NB4 (cell line): Measurements from ENCODE around the gene AIP.

Source experiments
- DNase-seq: peaks from one replicate; pipeline ENCODE4 v3.0.0; 2010; ENCODE audit warnings: low read depth
- H3K4me3 ChIP-seq: one replicate; pipeline ENCODE4 v1.5.1; 2011; ENCODE audit warnings: mild to moderate bottlenecking, low read depth, low read length, moderate library complexity
- CTCF ChIP-seq: IDR thresholded peaks from one replicate; pipeline ENCODE4 v1.5.1; 2012; ENCODE audit warnings: low read depth, low read length
- MAX ChIP-seq: IDR thresholded peaks from 2 replicates; pipeline ENCODE4 v1.6.1; 2011; ENCODE audit warnings: low read depth, low read length
- MYC ChIP-seq: IDR thresholded peaks from 2 replicates; pipeline ENCODE4 v1.6.1; 2011; ENCODE audit warnings: low read depth, low read length
- POLR2A ChIP-seq: IDR thresholded peaks from 2 replicates; pipeline ENCODE4 v1.6.1; 2011; ENCODE audit warnings: mild to moderate bottlenecking; ENCODE audit not compliant: insufficient read length; ENCODE audit errors: extremely low read depth

Gene AIP

GRCh38 chr11:67436459-67437081, 46.3 kb upstream of the AIP start:
- peak; percentile 93 for TF ChIP-seq MYC
- peak; percentile 92 for TF ChIP-seq MAX
- TF ChIP-seq POLR2A, result peak; percentile 42
- TF ChIP-seq CTCF, result no peak
- peak overlapping the region; percentile 94 for H3K4me3 ChIP-seq
- DNase-seq, result peak; percentile 96

- peak; percentile 96 for DNase-seq
- H3K4me3 ChIP-seq, result peak within 1 kb of the TSS; percentile 94
- TF ChIP-seq CTCF (no peak), MYC (peak; percentile 51; the same call in 1 of the 2 replicates), POLR2A (peak; percentile 96), MAX (peak; percentile 31; the same call in 1 of the 2 replicates)
Measured at GRCh38 chr11:67437082-67437808, 45.6 kb upstream of the AIP start, which contains the start of gene PTPRCAP. PTPRCAP (minus strand) TSS chr11:67437682; CDS start chr11:67437619, 63 bp downstream.

GRCh38 chr11:67437809-67438157, 45.0 kb upstream of the AIP start:
- peak overlapping the region; percentile 94 for H3K4me3 ChIP-seq
- DNase-seq, result no peak
- TF ChIP-seq POLR2A (no peak), MAX (no peak), CTCF (no peak), MYC (no peak)

GRCh38 chr11:67438158-67438902, 44.5 kb upstream of the AIP start:
- peak overlapping the region; percentile 94 for H3K4me3 ChIP-seq
- peak; percentile 77 for TF ChIP-seq POLR2A
- peak; percentile 1 for TF ChIP-seq CTCF
- TF ChIP-seq MYC, result peak; percentile 60; the same call in 1 of the 2 replicates
- TF ChIP-seq MAX, result peak; percentile 80
- peak; percentile 92 for DNase-seq

- peak; percentile 79 for DNase-seq
- H3K4me3 ChIP-seq, result peak overlapping the region; percentile 94
- peak; percentile 65 for TF ChIP-seq CTCF
- no peak for TF ChIP-seq MYC
- no peak for TF ChIP-seq MAX
Measured at GRCh38 chr11:67439321-67440228, 43.3 kb upstream of the AIP start.
